ENCODE measurements around the gene SEL1L2.

The SEL1L2 gene

GRCh38 chr20:13930281-13930680 is 60.1 kb downstream of the SEL1L2 start:
- DNase-seq = no peak

- DNase-seq = no peak
Observed at GRCh38 chr20:13929836-13930235, 60.6 kb downstream of the SEL1L2 start.

GRCh38 chr20:13928901-13929300 is 61.5 kb downstream of the SEL1L2 start:
- no peak for DNase-seq

- no peak for DNase-seq
Observed at GRCh38 chr20:13927171-13927570, 63.2 kb downstream of the SEL1L2 start.

GRCh38 chr20:13922241-13922640 is 68.2 kb downstream of the SEL1L2 start:
- no peak for DNase-seq

- DNase-seq = no peak
Observed at GRCh38 chr20:13915284-13915683, 75.1 kb downstream of the SEL1L2 start.

- DNase-seq = no peak
Observed at GRCh38 chr20:13913572-13913971, 76.8 kb downstream of the SEL1L2 start.

- no peak for DNase-seq
Observed at GRCh38 chr20:13913131-13913530, 77.3 kb downstream of the SEL1L2 start.

GRCh38 chr20:13910492-13910891 is 79.9 kb downstream of the SEL1L2 start:
- no peak for DNase-seq

- DNase-seq = peak in 9 of 51 donors; percentile 1 to 18 (median 3)
Observed at GRCh38 chr20:13909067-13909466, 81.3 kb downstream of the SEL1L2 start.

- no peak for DNase-seq
Observed at GRCh38 chr20:13904766-13905165, 85.6 kb downstream of the SEL1L2 start.

GRCh38 chr20:13900496-13900895 is 89.9 kb downstream of the SEL1L2 start:
- no peak for DNase-seq

- DNase-seq = no peak
Observed at GRCh38 chr20:13898012-13898612, 92.3 kb downstream of the SEL1L2 start.

- DNase-seq = no peak
Observed at GRCh38 chr20:13891575-13891974, 98.8 kb downstream of the SEL1L2 start.

GRCh38 chr20:13884803-13885202 is 105.6 kb downstream of the SEL1L2 start:
- DNase-seq = no peak

- DNase-seq = peak in 5 of 51 donors; percentile 3 to 46 (median 22)
Observed at GRCh38 chr20:13883425-13883824, 107.0 kb downstream of the SEL1L2 start.

- no peak for DNase-seq
Observed at GRCh38 chr20:13878566-13878965, 111.8 kb downstream of the SEL1L2 start.

- DNase-seq = peak in 1 of 51 donors; percentile 3
Observed at GRCh38 chr20:13877793-13878192, 112.6 kb downstream of the SEL1L2 start.

- no peak for DNase-seq
Observed at GRCh38 chr20:13875265-13875811, 115.1 kb downstream of the SEL1L2 start.

- peak in 1 of 51 donors; percentile 42 for DNase-seq
Observed at GRCh38 chr20:13874394-13875157, 115.8 kb downstream of the SEL1L2 start.

GRCh38 chr20:13873831-13874230 is 116.6 kb downstream of the SEL1L2 start:
- no peak for DNase-seq

GRCh38 chr20:13870170-13870748 is 120.2 kb downstream of the SEL1L2 start:
- DNase-seq = no peak

- DNase-seq = peak in 3 of 51 donors; percentile 1 to 19 (median 2)
Observed at GRCh38 chr20:13868331-13868730, 122.1 kb downstream of the SEL1L2 start.
